ENCODE data around the gene HLA-B.
"Not testable (repeated sequence)": the region's sequence is repeated elsewhere in the genome, so short reads cannot be mapped to it uniquely, and the experiment has no call there.

HLA-B gene

DNA sequence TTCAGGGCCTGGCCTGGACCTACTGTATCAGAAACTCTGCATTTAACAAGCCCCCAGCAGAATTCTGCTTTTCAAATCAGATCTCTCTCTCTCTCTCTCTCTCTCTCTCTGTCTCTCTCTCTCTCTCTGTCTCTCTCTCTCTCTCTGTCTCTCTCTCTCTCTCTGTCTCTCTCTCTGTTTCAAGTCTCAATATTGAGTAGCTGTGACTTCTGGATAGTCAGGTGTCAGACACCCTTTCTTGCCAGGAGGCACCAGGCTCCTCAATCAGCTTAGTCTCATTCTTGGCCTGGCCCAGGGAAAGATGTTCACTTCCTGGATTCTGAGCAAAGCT, 32.8 kb upstream of the HLA-B start:
- not testable (repeated sequence) for H2BK15ac ChIP-seq (ENCODE audit: low read length); H3K23ac ChIP-seq (ENCODE audit: low read depth, low read length, poor library complexity); H3K27ac ChIP-seq (replicated peaks; ENCODE audit: low read length); H3K9me3 ChIP-seq (replicated peaks in 1 of 2; ENCODE audit: control insufficient read depth in 2 of 2, insufficient read depth in 1 of 2, low read depth in 1 of 2, low read length in 2 of 2); H3K18ac ChIP-seq (ENCODE audit: low read length); H3K79me1 ChIP-seq (ENCODE audit: low read depth, low read length); H2BK5ac ChIP-seq (ENCODE audit: low read length); DNase-seq (ENCODE audit: low spot score); H4K91ac ChIP-seq (ENCODE audit: low read depth, low read length, poor library complexity); H3K36me3 ChIP-seq (replicated peaks in 1 of 2; ENCODE audit: control insufficient read depth in 2 of 2, insufficient read depth in 2 of 2, low read length in 2 of 2); H2BK12ac ChIP-seq (ENCODE audit: low read length); H3K27me3 ChIP-seq (ENCODE audit: control insufficient read depth in 3 of 3, insufficient read depth in 3 of 3, low read depth in 1 of 3, low read length in 3 of 3); H2AFZ ChIP-seq (ENCODE audit: low read length); H4K8ac ChIP-seq (ENCODE audit: low read depth, low read length); H3K9ac ChIP-seq (ENCODE audit: low read depth, low read length, poor library complexity); H3K14ac ChIP-seq (ENCODE audit: low read length); H3K4me2 ChIP-seq (ENCODE audit: insufficient read depth, low read length, poor library complexity, severe bottlenecking); H2BK120ac ChIP-seq (ENCODE audit: low read depth, low read length); H3K4ac ChIP-seq (ENCODE audit: low read length); H3K4me3 ChIP-seq (ENCODE audit: low read length in 2 of 2); H2AK5ac ChIP-seq (ENCODE audit: low read depth, low read length)
- peaks cover 8 to 12% of the 10 kb centered on the region in 2 donors for H3K4me1 ChIP-seq (ENCODE audit: control insufficient read depth in 2 of 2, insufficient read depth in 1 of 2, low read depth in 1 of 2, low read length in 2 of 2)

DNA sequence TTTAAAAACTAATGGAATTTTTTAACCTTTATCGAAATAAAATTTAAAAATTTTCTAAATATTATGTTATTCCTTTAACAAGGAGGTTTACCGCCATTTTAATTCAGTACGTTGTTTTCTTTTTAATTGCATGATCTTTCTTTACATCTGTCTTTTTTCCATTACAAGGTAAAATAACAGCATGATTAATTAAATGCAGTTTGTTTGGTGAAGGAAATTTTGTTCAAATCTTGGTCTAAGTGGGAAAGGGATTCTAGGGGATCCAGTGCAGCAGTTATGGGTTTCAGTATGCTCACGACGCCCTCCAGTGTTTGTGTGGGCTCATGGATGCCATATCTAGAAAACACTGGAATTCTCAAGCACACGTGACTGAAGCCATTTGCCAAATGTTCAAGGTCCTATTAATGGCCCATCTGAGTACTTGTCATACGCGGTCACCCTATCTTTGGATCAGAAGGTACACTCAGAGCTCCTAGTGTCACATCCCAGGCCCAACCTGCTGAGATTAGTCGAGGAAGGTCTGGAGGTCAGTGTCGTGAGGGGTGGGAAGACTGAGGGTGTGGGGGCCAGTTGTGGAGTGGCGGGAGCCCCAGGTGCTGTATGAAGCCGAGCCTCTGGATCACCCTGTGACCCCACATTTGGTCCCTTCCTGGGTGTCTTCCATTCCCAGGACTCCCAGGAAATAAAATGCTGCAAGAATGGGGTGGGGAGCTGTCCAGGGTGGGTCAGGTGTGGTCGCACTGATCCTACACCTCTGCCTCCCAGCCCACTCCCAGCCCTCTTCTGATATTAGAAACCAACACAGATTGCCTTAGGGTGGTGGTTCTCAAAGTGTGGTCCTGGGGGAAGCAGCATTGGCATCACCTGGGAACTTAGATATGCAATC, 32.2 kb upstream of the HLA-B start:
- DNase-seq (ENCODE audit: low spot score); H2BK120ac ChIP-seq (ENCODE audit: low read depth, low read length); H3K79me1 ChIP-seq (ENCODE audit: low read depth, low read length); H3K4me2 ChIP-seq (ENCODE audit: insufficient read depth, low read length, poor library complexity, severe bottlenecking); H2BK15ac ChIP-seq (ENCODE audit: low read length); H2BK12ac ChIP-seq (ENCODE audit: low read length); H3K23ac ChIP-seq (ENCODE audit: low read depth, low read length, poor library complexity); H3K4ac ChIP-seq (ENCODE audit: low read length); H2AFZ ChIP-seq (ENCODE audit: low read length); H3K27ac ChIP-seq (replicated peaks; ENCODE audit: low read length); H2BK5ac ChIP-seq (ENCODE audit: low read length); H3K4me3 ChIP-seq (ENCODE audit: low read length in 2 of 2); H4K91ac ChIP-seq (ENCODE audit: low read depth, low read length, poor library complexity); H3K9me3 ChIP-seq (replicated peaks in 1 of 2; ENCODE audit: control insufficient read depth in 2 of 2, insufficient read depth in 1 of 2, low read depth in 1 of 2, low read length in 2 of 2); H2AK5ac ChIP-seq (ENCODE audit: low read depth, low read length); H3K9ac ChIP-seq (ENCODE audit: low read depth, low read length, poor library complexity); H3K36me3 ChIP-seq (replicated peaks in 1 of 2; ENCODE audit: control insufficient read depth in 2 of 2, insufficient read depth in 2 of 2, low read length in 2 of 2); H3K18ac ChIP-seq (ENCODE audit: low read length); H3K14ac ChIP-seq (ENCODE audit: low read length); H4K8ac ChIP-seq (ENCODE audit: low read depth, low read length): not testable (repeated sequence)
- Histone ChIP-seq H3K27me3 (ENCODE audit: control insufficient read depth in 3 of 3, insufficient read depth in 3 of 3, low read depth in 1 of 3, low read length in 3 of 3) (peaks cover 0 to 15% (median 0%) of the 10 kb centered on the region in 3 experiments), H3K4me1 (ENCODE audit: control insufficient read depth in 2 of 2, insufficient read depth in 1 of 2, low read depth in 1 of 2, low read length in 2 of 2) (peaks cover 8 to 12% of the 10 kb centered on the region in 2 donors)
- 100% methylated on average over 1 of the region's 13 CpGs; no CpG with 5 or more reads in 1 of the 2 donors for WGBS, 2 donors (ENCODE audit: extremely low coverage in 2 of 2, insufficient read length in 2 of 2, insufficient replicate concordance in 1 of 2)

DNA sequence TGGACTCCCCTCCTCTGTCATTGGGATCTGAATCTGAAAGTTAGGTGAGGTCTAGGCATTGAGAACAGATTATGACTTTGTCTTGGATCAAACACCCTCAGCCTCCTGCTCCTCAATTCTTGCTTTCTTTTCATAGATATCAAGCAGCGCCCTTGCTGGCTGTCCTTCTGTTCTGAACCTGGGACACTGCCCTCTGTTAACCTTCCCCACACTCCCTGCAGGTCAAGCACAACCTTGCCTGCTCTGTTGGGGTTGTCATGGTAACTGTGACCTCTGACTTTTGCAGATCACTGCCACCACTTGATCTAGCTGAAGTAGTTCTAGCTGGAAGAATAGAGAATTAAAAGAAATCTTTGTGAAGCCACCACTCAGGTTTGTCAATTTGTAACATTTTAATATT, 30.0 kb upstream of the HLA-B start:
- no CpG with 5 or more reads among the region's 1 CpG for WGBS, 2 donors (ENCODE audit: extremely low coverage in 2 of 2, insufficient read length in 2 of 2, insufficient replicate concordance in 1 of 2)
- H2AK5ac ChIP-seq (ENCODE audit: low read depth, low read length) = no peak overlapping the region

DNA sequence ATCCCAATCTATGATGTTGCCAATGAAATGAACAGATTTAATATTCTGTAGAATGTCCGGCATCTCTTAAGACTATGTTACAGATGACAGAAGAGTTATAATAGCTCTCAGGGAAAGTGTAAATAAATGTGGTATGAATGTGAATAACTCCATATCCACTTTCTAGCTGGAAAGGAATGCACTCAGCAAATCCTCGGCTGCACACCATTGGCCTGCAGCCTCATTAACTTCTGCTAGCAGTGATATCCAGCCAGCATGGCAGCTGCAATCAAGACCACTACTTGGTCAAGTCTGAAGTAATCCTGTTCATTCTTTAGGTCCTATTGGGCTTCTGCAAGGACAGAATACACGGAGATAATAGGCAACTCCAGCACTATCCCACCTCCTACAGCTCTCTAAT, 29.1 kb upstream of the HLA-B start:
- H3K79me1 ChIP-seq (ENCODE audit: low read depth, low read length) = no peaks in the 10 kb centered on the region
- no peak overlapping the region for H2AFZ ChIP-seq (ENCODE audit: low read length)
- no peak overlapping the region for H3K4me3 ChIP-seq (ENCODE audit: low read length in 2 of 2)
- no peak overlapping the region for H3K27ac ChIP-seq (replicated peaks; ENCODE audit: low read length)
- WGBS, 2 donors (ENCODE audit: extremely low coverage in 2 of 2, insufficient read length in 2 of 2, insufficient replicate concordance in 1 of 2) = no CpG with 5 or more reads among the region's 3 CpGs
- no peak overlapping the region for H2BK15ac ChIP-seq (ENCODE audit: low read length)
- H3K27me3 ChIP-seq (ENCODE audit: control insufficient read depth in 3 of 3, insufficient read depth in 3 of 3, low read depth in 1 of 3, low read length in 3 of 3) = peaks cover 0 to 30% (median 0%) of the 10 kb centered on the region in 3 experiments
- H3K23ac ChIP-seq (ENCODE audit: low read depth, low read length, poor library complexity) = no peak overlapping the region
- H3K4ac ChIP-seq (ENCODE audit: low read length) = no peak overlapping the region
- H3K9me3 ChIP-seq (replicated peaks in 1 of 2; ENCODE audit: control insufficient read depth in 2 of 2, insufficient read depth in 1 of 2, low read depth in 1 of 2, low read length in 2 of 2) = no peaks in the 10 kb centered on the region
- H3K9ac ChIP-seq (ENCODE audit: low read depth, low read length, poor library complexity) = no peak overlapping the region
- no peak overlapping the region for H2BK120ac ChIP-seq (ENCODE audit: low read depth, low read length)
- no peak overlapping the region for H3K18ac ChIP-seq (ENCODE audit: low read length)
- H2AK5ac ChIP-seq (ENCODE audit: low read depth, low read length) = no peak overlapping the region
- H3K36me3 ChIP-seq (replicated peaks in 1 of 2; ENCODE audit: control insufficient read depth in 2 of 2, insufficient read depth in 2 of 2, low read length in 2 of 2) = no peaks in the 10 kb centered on the region
- H4K8ac ChIP-seq (ENCODE audit: low read depth, low read length) = no peak overlapping the region
- H3K4me1 ChIP-seq (ENCODE audit: control insufficient read depth in 2 of 2, insufficient read depth in 1 of 2, low read depth in 1 of 2, low read length in 2 of 2) = peaks cover 3 to 12% of the 10 kb centered on the region in 2 donors
- no peak for DNase-seq (ENCODE audit: low spot score)
- no peak overlapping the region for H2BK5ac ChIP-seq (ENCODE audit: low read length)
- no peak overlapping the region for H3K14ac ChIP-seq (ENCODE audit: low read length)
- no peak overlapping the region for H3K4me2 ChIP-seq (ENCODE audit: insufficient read depth, low read length, poor library complexity, severe bottlenecking)
- H2BK12ac ChIP-seq (ENCODE audit: low read length) = no peak overlapping the region
- no peak overlapping the region for H4K91ac ChIP-seq (ENCODE audit: low read depth, low read length, poor library complexity)

More for the DNA sequence above, 30.0 kb upstream of the HLA-B start:
- no peaks in the 10 kb centered on the region for H3K9me3 ChIP-seq (replicated peaks in 1 of 2; ENCODE audit: control insufficient read depth in 2 of 2, insufficient read depth in 1 of 2, low read depth in 1 of 2, low read length in 2 of 2)
- H3K4ac ChIP-seq (ENCODE audit: low read length) = no peak overlapping the region
- no peak overlapping the region for H4K8ac ChIP-seq (ENCODE audit: low read depth, low read length)
- no peak overlapping the region for H3K27ac ChIP-seq (replicated peaks; ENCODE audit: low read length)
- H2AFZ ChIP-seq (ENCODE audit: low read length) = no peak overlapping the region
- peaks cover 3 to 12% of the 10 kb centered on the region in 2 donors for H3K4me1 ChIP-seq (ENCODE audit: control insufficient read depth in 2 of 2, insufficient read depth in 1 of 2, low read depth in 1 of 2, low read length in 2 of 2)
- H3K4me3 ChIP-seq (ENCODE audit: low read length in 2 of 2) = no peak overlapping the region
- no peak overlapping the region for H3K9ac ChIP-seq (ENCODE audit: low read depth, low read length, poor library complexity)
- H3K14ac ChIP-seq (ENCODE audit: low read length) = no peak overlapping the region
- H4K91ac ChIP-seq (ENCODE audit: low read depth, low read length, poor library complexity) = no peak overlapping the region
- H3K79me1 ChIP-seq (ENCODE audit: low read depth, low read length) = no peaks in the 10 kb centered on the region
- H3K4me2 ChIP-seq (ENCODE audit: insufficient read depth, low read length, poor library complexity, severe bottlenecking) = no peak overlapping the region
- peaks cover 0 to 26% (median 0%) of the 10 kb centered on the region in 3 experiments for H3K27me3 ChIP-seq (ENCODE audit: control insufficient read depth in 3 of 3, insufficient read depth in 3 of 3, low read depth in 1 of 3, low read length in 3 of 3)
- no peak overlapping the region for H3K23ac ChIP-seq (ENCODE audit: low read depth, low read length, poor library complexity)
- H2BK120ac ChIP-seq (ENCODE audit: low read depth, low read length) = no peak overlapping the region
- H2BK5ac ChIP-seq (ENCODE audit: low read length) = no peak overlapping the region
- H2BK12ac ChIP-seq (ENCODE audit: low read length) = no peak overlapping the region
- H3K18ac ChIP-seq (ENCODE audit: low read length) = no peak overlapping the region
- H3K36me3 ChIP-seq (replicated peaks in 1 of 2; ENCODE audit: control insufficient read depth in 2 of 2, insufficient read depth in 2 of 2, low read length in 2 of 2) = no peaks in the 10 kb centered on the region
- no peak overlapping the region for H2BK15ac ChIP-seq (ENCODE audit: low read length)
- DNase-seq (ENCODE audit: low spot score) = peak; percentile 36
